Breast epithelium (tissue), 4 donors: ENCODE data around the gene SHROOM3. TPM values are rescaled to one million over a fixed set of nuclear protein-coding genes. Genes with fewer than 3 reads are reported as not detected.

ENCODE experiments used
- DNase-seq, 2 donors: peaks; one replicate each; pipeline ENCODE4 v3.0.0-alpha.2; 2019; ENCODE audit warnings: low spot score in 2 of 2
- H3K27ac ChIP-seq, 2 donors: fragments of 200-600 bp; sonication (generic) in 1 of 2; one replicate each; pipeline ENCODE4 v1.5.1; 2016 to 2019; ENCODE audit warnings: mild to moderate bottlenecking in 1 of 2
- H3K27me3 ChIP-seq, 2 donors: fragments of 200-600 bp; sonication (generic) in 1 of 2; one replicate each; pipeline versions ENCODE4 v1.5.1 to v1.6.0; 2017 to 2019; ENCODE audit warnings: control low read depth in 1 of 2, mild to moderate bottlenecking in 1 of 2
- H3K36me3 ChIP-seq: fragments of 200-600 bp; one replicate; pipeline ENCODE4 v1.5.1; 2019
- H3K4me1 ChIP-seq, 2 donors: fragments of 200-600 bp; sonication (generic); one replicate each; pipeline ENCODE4 v1.5.1; 2016 to 2019; ENCODE audit warnings: control low read depth in 1 of 2
- H3K4me3 ChIP-seq, 3 donors: fragments of 200-600 bp; sonication (generic); 1 replicate in 2 of 3; 2 replicates in 1 of 3; pipeline ENCODE4 v1.5.1; 2016 to 2019; ENCODE audit warnings: mild to moderate bottlenecking in 3 of 3, moderate library complexity in 2 of 3
- H3K9me3 ChIP-seq, 2 donors: fragments of 200-600 bp; sonication (generic) in 1 of 2; one replicate each; pipeline ENCODE4 v1.5.1; 2016 to 2019; ENCODE audit warnings: control low read depth in 1 of 2
- CTCF ChIP-seq, 3 donors: fragments of 450-650 bp; IDR thresholded peaks; one replicate each; pipeline ENCODE4 v1.5.1; 2016 to 2017; ENCODE audit warnings: antibody characterized with exemption in 3 of 3, mild to moderate bottlenecking in 3 of 3, moderate library complexity in 3 of 3
- POLR2A ChIP-seq: fragments of 450-650 bp; IDR thresholded peaks from one replicate; pipeline ENCODE4 v1.6.1; 2016; ENCODE audit warnings: antibody characterized with exemption, mild to moderate bottlenecking, moderate library complexity
- POLR2AphosphoS5 ChIP-seq, 3 donors: sonication (generic); formaldehyde crosslinking; IDR thresholded peaks; one replicate each; pipeline ENCODE4 v1.6.1; 2017; ENCODE audit warnings: antibody characterized with exemption in 3 of 3
- intact Hi-C: fragments of 100-400 bp; cut with DNase I; formaldehyde crosslinking; loops from one replicate; pipeline ENCODE4 v1.15.1; 2023; ENCODE audit warnings: low total_unique reads
- total RNA-seq, 3 donors: library from RNA; depleted of rRNA; stranded (reverse); fragments of >200 nt; gene quantifications; one replicate each; pipeline ENCODE4 v1.1.0, GENCODE V29; 2016

Gene SHROOM3
- total RNA-seq, 3 donors from 2014 or later: 0.32 to 145 (median 100) TPM

- Histone ChIP-seq H3K4me3 (no peak overlapping the region), H3K4me1 (no peaks in the 10 kb centered on the region), H3K9me3 (no peaks in the 10 kb centered on the region), H3K27me3 (no peaks in the 10 kb centered on the region), H3K36me3 (no peaks in the 10 kb centered on the region), H3K27ac (no peak overlapping the region)
- no peak for TF ChIP-seq POLR2AphosphoS5 (IDR thresholded peaks at IDR 0.05)
- no peak for TF ChIP-seq POLR2A
- no peak for TF ChIP-seq CTCF (IDR thresholded peaks at IDR 0.05)
- DNase-seq: no peak
- intact Hi-C loops: loop anchor here (10.0 kb wide), 2 partner anchors 59 to 759 kb away; partner anchors contain the start of gene SHROOM3
Measured at GRCh38 chr4:76494243-76494642, 59.2 kb downstream of the SHROOM3 start.

- DNase-seq: no peak
- Histone ChIP-seq H3K9me3 (no peaks in the 10 kb centered on the region), H3K27ac (no peak overlapping the region), H3K4me1 (no peaks in the 10 kb centered on the region), H3K4me3 (no peak overlapping the region), H3K27me3 (no peaks in the 10 kb centered on the region), H3K36me3 (no peaks in the 10 kb centered on the region)
- intact Hi-C loops: loop anchor here (10.0 kb wide), 2 partner anchors 60 to 760 kb away; partner anchors contain the start of gene SHROOM3
- no peak for TF ChIP-seq CTCF (IDR thresholded peaks at IDR 0.05)
- TF ChIP-seq POLR2AphosphoS5 (IDR thresholded peaks at IDR 0.05): no peak
- TF ChIP-seq POLR2A: no peak
Measured at GRCh38 chr4:76494871-76495590, 60.0 kb downstream of the SHROOM3 start.

- DNase-seq: no peak
- Histone ChIP-seq H3K4me1 (no peaks in the 10 kb centered on the region), H3K27ac (no peak overlapping the region), H3K36me3 (no peaks in the 10 kb centered on the region), H3K9me3 (no peaks in the 10 kb centered on the region), H3K27me3 (no peaks in the 10 kb centered on the region), H3K4me3 (no peak overlapping the region)
- intact Hi-C loops: loop anchor here (10.0 kb wide), 2 partner anchors 64 to 764 kb away; partner anchors contain the start of gene SHROOM3
- TF ChIP-seq POLR2A (no peak), POLR2AphosphoS5 (IDR thresholded peaks at IDR 0.05) (no peak), CTCF (IDR thresholded peaks at IDR 0.05) (no peak)
Measured at GRCh38 chr4:76498550-76498949, 63.5 kb downstream of the SHROOM3 start.

- no peaks in the 10 kb centered on the region for H3K36me3 ChIP-seq
- no peak overlapping the region for H3K27ac ChIP-seq
- no peaks in the 10 kb centered on the region for H3K27me3 ChIP-seq
- no peaks in the 10 kb centered on the region for H3K4me1 ChIP-seq
- TF ChIP-seq POLR2A (no peak), POLR2AphosphoS5 (IDR thresholded peaks at IDR 0.05) (no peak), CTCF (IDR thresholded peaks at IDR 0.05) (no peak)
- intact Hi-C loops: loop anchor here (10.0 kb wide), 2 partner anchors 65 to 765 kb away; partner anchors contain the start of gene SHROOM3
- no peak overlapping the region for H3K4me3 ChIP-seq
- H3K9me3 ChIP-seq: no peaks in the 10 kb centered on the region
- no peak for DNase-seq
Measured at GRCh38 chr4:76499461-76499860, 64.4 kb downstream of the SHROOM3 start.

GRCh38 chr4:76502886-76503285, 67.9 kb downstream of the SHROOM3 start:
- Histone ChIP-seq H3K9me3 (no peaks in the 10 kb centered on the region), H3K36me3 (no peaks in the 10 kb centered on the region), H3K4me3 (no peak overlapping the region), H3K27me3 (no peaks in the 10 kb centered on the region), H3K4me1 (no peaks in the 10 kb centered on the region), H3K27ac (no peak overlapping the region)
- intact Hi-C loops: no loop called here
- no peak for DNase-seq
- TF ChIP-seq POLR2AphosphoS5 (IDR thresholded peaks at IDR 0.05): no peak
- no peak for TF ChIP-seq POLR2A
- TF ChIP-seq CTCF (IDR thresholded peaks at IDR 0.05): no peak
